CD4-positive, alpha-beta T cell treated with Interleukin-6 at 100 ng/mL for 8 hours (primary cell): ENCODE measurements around the gene SNX25.

Experiments
- DNase-seq: peaks from one replicate; pipeline ENCODE4 v3.0.0-alpha.2; 2020; ENCODE audit warnings: mixed read lengths, low spot score

The SNX25 gene

DNA sequence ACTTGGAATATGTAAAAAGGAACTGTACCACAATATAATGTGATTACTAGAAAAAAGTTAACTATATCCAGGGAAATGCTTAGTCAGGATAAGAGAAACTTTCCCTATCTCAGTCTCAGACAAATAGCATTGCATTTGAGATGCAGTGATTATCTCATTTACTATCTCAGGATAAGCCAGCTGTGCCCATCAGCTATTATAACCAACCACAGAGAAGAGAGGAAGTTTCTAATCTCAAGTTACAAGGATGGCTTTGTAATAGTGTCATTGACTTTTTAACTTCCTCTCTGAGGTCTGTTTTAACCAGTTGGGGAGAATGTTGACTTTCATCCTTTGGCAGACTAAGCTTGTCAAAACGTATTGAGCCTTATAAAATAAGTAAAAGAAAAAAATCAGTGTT, 56.5 kb downstream of the SNX25 start:
- peak; percentile 10 for DNase-seq

- no peak for DNase-seq
Measured at GRCh38 chr4:185269286-185269685, 59.9 kb downstream of the SNX25 start.

GRCh38 chr4:185270037-185270436, 60.6 kb downstream of the SNX25 start:
- DNase-seq, result no peak

- no peak for DNase-seq
Measured at GRCh38 chr4:185270885-185271284, 61.5 kb downstream of the SNX25 start.

DNA sequence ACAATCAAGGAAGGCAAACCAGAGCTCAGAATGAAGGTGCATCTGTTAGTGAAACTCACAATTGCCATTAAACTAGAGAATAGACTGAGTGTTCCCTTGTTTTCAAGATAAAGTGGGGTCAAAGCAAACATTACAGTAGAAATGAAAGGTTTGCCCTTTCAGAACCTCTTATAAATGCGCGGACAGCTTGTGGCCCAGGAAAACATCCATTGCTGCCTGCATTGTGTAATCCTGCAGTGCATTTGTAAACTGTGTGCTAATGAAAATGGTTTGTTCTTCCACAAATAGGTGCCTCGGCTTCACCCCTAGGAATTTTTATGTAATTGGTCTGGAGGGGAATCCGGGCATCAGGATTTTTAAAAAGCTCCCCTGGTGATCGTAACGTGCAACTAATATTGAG, 62.8 kb downstream of the SNX25 start:
- DNase-seq, result no peak

DNA sequence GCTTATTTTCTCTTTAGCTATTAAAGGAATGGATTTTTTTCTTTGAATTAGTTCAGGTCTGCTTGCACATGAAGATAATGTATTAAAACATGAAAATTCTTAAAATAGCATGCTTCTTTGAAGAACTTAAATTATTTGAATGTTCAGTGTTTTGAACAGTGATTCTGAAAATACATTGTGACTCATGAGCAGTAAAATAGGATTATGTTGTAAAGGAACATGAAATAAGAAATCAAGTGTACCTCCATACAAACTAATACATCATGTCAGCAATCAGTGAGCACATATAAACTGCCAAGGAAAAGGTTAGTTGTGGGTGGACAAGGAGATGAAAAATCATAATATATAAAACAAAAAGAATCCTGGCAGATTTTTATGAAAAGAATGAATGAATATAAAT, 66.1 kb downstream of the SNX25 start:
- no peak for DNase-seq

DNA sequence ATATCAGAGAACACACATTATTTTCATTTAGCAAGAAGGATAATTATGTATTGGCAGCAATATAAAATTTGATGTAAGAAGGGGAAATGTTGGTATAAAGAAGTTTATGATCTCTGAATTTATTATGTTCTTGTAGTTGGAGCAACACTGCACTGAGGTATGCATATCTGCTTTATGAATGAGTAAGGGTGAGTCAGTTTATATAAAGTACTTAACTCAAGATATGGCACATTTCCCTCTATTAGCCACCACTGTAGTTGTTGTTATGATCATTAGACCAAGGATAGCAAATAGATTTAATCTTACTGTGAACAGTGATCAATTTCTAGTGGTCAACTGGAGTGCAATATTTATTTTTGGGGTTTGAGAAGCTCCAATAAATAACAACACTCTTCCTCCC, 66.6 kb downstream of the SNX25 start:
- no peak for DNase-seq

DNA sequence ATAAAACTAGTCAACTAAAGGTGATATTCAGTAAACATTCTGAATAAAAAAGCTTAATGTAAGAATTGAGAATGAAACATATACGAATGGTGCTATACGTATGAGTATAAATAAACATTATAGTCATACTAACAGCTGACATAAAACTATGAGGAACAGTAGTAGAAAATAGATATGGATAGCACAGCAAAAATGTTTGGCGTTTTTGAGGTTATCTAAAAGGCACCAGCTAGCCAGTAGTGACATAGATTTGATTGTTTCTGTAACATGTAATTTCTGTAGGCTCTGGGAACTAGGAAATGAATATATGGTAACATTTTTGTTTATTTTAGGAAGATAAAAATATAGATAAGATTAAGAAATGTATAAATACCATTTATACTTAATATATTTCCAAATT, 69.3 kb downstream of the SNX25 start:
- no peak for DNase-seq

GRCh38 chr4:185280608-185281007, 71.2 kb downstream of the SNX25 start:
- no peak for DNase-seq

- no peak for DNase-seq
Measured at GRCh38 chr4:185282968-185283367, 73.6 kb downstream of the SNX25 start.

DNA sequence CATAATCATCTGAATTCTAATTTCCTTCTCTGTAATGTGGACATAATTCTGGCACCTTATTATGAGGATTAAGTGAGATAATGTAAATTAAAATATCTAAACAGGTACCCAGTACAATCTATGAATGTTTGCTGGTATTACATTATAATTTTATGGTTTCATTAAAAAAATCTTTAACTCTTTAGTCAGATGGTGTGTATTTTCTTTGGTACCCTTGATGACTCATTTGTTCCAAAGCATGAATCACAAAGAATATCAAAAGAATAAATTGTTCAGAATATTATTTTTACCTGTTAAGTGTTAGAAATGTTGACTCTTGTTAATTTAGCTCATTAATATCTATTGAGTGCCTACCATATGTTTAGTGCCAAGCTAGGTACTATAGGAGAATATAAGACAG, 74.3 kb downstream of the SNX25 start:
- DNase-seq, result no peak

GRCh38 chr4:185285632-185286393, 76.4 kb downstream of the SNX25 start:
- DNase-seq, result no peak

DNA sequence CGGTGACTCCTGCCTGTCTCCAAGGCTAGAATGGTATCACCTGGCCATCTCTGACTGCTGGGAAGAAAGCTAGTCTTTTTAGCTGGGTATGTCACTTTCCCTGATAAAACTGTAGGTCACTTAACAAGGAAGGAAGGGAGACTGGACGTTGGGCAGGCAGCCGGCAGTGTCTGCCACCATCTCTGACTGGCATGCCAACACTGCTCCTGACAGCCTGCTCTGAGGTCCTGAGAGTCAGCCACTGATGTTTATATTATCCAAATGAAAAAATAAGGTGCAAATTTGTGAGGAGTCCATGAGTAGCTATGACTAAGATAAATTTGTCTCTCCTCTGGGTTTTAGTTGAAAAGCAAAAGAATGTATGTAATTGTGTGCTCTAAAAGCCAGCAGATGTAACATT, 77.2 kb downstream of the SNX25 start:
- no peak for DNase-seq

DNA sequence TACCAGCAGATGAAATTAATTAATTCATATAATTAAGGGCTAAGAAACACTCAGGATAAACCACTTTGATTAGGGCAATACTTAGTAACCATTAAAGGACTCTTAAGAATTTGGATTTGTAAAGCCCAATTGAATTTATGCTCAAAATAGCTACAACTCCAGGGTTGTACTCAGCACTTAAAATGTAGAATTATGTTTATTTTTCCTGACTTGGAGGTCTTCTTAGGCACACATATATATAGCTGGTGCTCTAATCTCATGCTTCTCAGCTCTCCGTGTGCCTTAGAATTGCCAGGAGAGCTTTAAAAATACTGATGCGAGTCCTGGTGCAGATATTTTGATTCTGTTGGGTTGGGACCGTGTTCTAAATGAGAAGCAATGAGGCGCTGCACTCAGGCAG, 77.6 kb downstream of the SNX25 start:
- no peak for DNase-seq

GRCh38 chr4:185290018-185290607, 80.7 kb downstream of the SNX25 start:
- no peak for DNase-seq

GRCh38 chr4:185290656-185291055, 81.3 kb downstream of the SNX25 start:
- DNase-seq, result no peak

- no peak for DNase-seq
Measured at GRCh38 chr4:185293202-185293601, 83.8 kb downstream of the SNX25 start.

- no peak for DNase-seq
Measured at GRCh38 chr4:185296665-185297460, 87.5 kb downstream of the SNX25 start.

DNA sequence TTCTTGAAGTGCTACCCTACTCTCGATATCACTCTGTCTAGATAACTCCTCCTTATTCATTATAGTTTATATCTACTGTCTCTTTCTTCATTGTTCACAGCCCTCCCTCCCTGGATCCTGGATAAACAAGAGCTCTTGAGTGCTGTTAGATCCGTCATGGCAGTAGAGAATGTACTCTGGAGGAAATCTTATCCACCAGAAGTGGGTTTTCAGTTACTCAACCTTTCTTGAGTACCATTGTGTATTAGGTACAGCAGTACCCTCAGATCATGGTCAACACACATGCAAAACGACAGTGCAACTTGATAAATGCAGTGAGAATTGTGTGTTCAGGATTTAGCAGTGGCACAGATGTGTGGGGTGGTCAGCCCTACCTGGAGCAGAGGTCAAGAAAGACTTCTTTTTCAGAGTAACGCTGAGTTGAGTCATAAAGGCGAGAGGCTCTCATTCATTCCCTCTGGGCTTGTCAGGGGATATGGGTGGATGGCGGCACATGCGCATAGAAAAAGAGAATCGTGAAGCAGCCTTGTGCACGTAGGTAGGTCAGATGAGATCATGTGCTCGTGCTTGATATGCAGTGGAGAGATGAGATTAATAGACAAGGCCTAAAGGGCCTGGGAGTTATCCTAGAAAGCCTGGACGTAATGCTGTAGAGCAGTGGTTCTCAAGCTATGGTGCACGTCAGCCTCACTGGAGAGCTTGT, 89.5 kb downstream of the SNX25 start:
- no peak for DNase-seq

GRCh38 chr4:185304541-185304940, 95.1 kb downstream of the SNX25 start:
- DNase-seq, result no peak

DNA sequence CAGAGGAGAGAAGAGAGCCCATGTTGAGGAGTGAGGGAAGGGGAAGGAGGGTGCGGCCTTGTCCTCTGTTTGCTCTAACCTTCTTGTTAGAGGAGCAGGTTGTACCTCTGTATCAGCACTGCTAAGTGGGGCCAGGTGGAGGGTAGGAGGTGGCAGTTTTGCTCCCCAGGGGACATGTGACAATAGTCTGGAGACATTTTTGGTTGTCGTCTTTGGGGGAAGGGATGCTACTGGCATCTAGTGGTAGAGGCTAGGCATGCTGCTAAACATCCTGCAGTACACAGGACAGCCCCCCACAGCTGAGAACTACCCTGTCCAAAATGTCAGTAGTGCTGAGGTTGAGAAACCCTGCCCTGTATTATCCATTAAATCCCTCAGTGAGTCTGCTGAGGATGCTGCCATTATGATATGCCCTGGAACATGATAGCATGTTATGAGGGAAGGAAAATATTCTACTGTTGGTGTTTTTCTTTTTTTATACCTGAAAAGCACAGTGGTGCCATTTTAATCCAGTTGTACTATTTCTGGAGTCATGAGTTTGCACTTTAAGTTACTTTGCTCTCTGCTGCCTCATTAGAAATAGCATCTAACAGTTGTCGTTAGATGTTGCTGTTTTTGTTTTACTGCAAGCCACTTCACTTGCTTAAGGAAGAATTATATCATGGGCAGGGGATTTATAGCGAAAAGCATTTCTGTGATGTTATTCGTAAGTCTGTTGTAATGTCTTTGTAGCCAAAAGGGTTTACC, 95.7 kb downstream of the SNX25 start:
- peak; percentile 17 for DNase-seq

DNA sequence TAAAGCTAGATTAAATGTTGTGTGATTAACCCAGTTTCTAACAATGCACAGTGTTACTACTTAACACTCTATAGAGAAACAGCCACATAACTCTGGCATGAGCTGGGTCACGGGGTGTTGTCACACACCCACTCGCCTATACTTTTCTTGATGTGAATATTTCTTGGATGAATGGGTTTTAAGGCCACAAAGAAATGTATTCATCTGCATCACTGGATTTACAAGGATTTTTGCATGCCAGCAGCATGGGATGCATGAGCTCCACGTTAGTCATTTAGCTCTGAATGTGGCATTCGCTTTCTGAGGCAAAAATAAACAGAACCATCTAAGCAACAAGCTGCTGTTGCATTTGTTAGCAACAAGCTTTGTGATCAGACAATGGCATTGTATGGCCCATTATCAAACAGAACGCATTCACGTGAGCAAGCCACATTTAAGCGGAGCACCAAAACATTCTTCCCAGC, 96.6 kb downstream of the SNX25 start:
- no peak for DNase-seq
